Neural progenitor cell (in vitro differentiated cells): ENCODE data around the gene OBSL1. TPM values are rescaled to one million over a fixed set of nuclear protein-coding genes. Genes with fewer than 3 reads are reported as not detected.

Source experiments
- DNase-seq: peaks from one replicate; pipeline ENCODE4 v3.0.0-alpha.2; 2016; ENCODE audit warnings: low spot score
- H2AFZ ChIP-seq: fragments of 200-600 bp; sonication (generic); replicated peaks from 2 replicates; pipeline ENCODE4 v1.6.1; 2016; ENCODE audit warnings: antibody characterized with exemption
- H3F3A ChIP-seq: fragments of 200-600 bp; sonication (generic); 2 replicates; pipeline ENCODE4 v1.6.1; 2016; ENCODE audit warnings: antibody characterized with exemption, low read depth
- H3K27ac ChIP-seq: fragments of 200-600 bp; sonication (generic); 2 replicates; pipeline ENCODE4 v1.5.1; 2016; ENCODE audit warnings: mild to moderate bottlenecking
- H3K27me3 ChIP-seq: fragments of 200-600 bp; sonication (generic); 2 replicates; pipeline ENCODE4 v1.6.1; 2016; ENCODE audit warnings: mild to moderate bottlenecking, moderate library complexity
- H3K36me3 ChIP-seq: fragments of 200-600 bp; sonication (generic); 2 replicates; pipeline ENCODE4 v1.5.1; 2016
- H3K4me1 ChIP-seq: fragments of 200-600 bp; sonication (generic); 2 replicates; pipeline ENCODE4 v1.6.1; 2016; ENCODE audit warnings: mixed run types
- H3K4me2 ChIP-seq: fragments of 200-600 bp; sonication (generic); 2 replicates; pipeline ENCODE4 v1.6.1; 2016
- H3K4me3 ChIP-seq: fragments of 200-600 bp; sonication (generic); 2 replicates; pipeline ENCODE4 v1.5.1; 2016
- H3K79me2 ChIP-seq: fragments of 200-600 bp; sonication (generic); 2 replicates; pipeline ENCODE4 v1.6.1; 2016; ENCODE audit warnings: low read depth
- H3K9ac ChIP-seq: fragments of 200-600 bp; sonication (generic); 2 replicates; pipeline ENCODE4 v1.6.1; 2016
- H3K9me3 ChIP-seq: fragments of 200-600 bp; sonication (generic); 2 replicates; pipeline ENCODE4 v1.5.1; 2016; ENCODE audit warnings: low read depth
- H4K20me1 ChIP-seq: fragments of 200-600 bp; sonication (generic); 2 replicates; pipeline ENCODE4 v1.6.1; 2016; ENCODE audit warnings: low read depth
- H3K27ac Mint-ChIP-seq: 3 replicates; pipeline ENCODE4 v1.8.0; 2021; ENCODE audit warnings: mixed read lengths
- H3K27me3 Mint-ChIP-seq: 2 replicates; pipeline ENCODE4 v1.8.0; 2022; ENCODE audit warnings: low read depth, mild to moderate bottlenecking, inconsistent platforms, moderate library complexity, mixed read lengths; ENCODE audit not compliant: insufficient read depth
- H3K36me3 Mint-ChIP-seq: 3 replicates; pipeline ENCODE4 v1.8.0; 2021; ENCODE audit warnings: mixed read lengths
- H3K4me1 Mint-ChIP-seq: 3 replicates; pipeline ENCODE4 v1.8.0; 2021; ENCODE audit warnings: mixed read lengths
- H3K4me3 Mint-ChIP-seq: 3 replicates; pipeline ENCODE4 v1.8.0; 2021; ENCODE audit warnings: mild to moderate bottlenecking, moderate library complexity, mixed read lengths
- H3K9me3 Mint-ChIP-seq: 3 replicates; pipeline ENCODE4 v1.8.0; 2020; ENCODE audit warnings: mixed read lengths
- EZH2 ChIP-seq: fragments of 200-600 bp; sonication (generic); IDR thresholded peaks from 2 replicates; pipeline ENCODE4 v1.6.1; 2017; ENCODE audit warnings: antibody characterized with exemption, mild to moderate bottlenecking, moderate library complexity
- EZH2phosphoT487 ChIP-seq: fragments of 200-600 bp; sonication (generic); IDR thresholded peaks from 2 replicates; pipeline ENCODE4 v1.6.1; 2017; ENCODE audit warnings: antibody characterized with exemption
- total RNA-seq: library from RNA; depleted of rRNA; stranded (reverse); fragments of >200 nt; gene quantifications from 2 replicates; pipeline ENCODE4 v1.2.3, GENCODE V29; 2015; ENCODE audit warnings: low replicate concordance
- TF ChIP-seq, protein P1 (sequence below): fragments of 200-600 bp; sonication (generic); IDR thresholded peaks from 2 replicates; pipeline ENCODE4 v1.5.1; 2017; ENCODE audit warnings: antibody characterized with exemption, mild to moderate bottlenecking

OBSL1 gene
- total RNA-seq, 1 donor from 2014 or later = 31.0 TPM

DNA sequence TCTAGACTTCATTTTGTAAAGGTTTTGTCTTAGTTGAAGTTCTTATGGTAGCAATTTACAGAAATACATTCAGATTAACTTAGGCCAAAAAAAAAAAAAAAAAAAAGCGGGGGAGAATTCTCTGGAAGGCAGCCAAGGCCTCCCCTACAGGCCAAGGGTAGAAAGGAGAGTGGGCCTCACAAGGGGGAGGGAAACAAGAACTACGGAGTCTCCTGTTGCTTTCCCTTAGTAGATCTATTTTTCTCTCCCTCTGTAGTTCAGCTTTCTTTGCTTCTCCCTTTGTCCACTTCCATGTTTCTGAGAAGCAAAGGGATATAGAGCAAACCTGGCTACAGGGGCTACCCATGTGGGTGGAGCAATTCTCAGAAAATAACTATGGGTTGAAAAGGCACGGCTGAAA is 23.9 kb upstream of the OBSL1 start:
- H3K4me2 ChIP-seq = no peak overlapping the region
- Mint-ChIP-seq H3K9me3 (no peaks in the 10 kb centered on the region), H3K4me3 (peak overlapping the region; percentile 61), H3K4me1 (peaks cover 46% of the 10 kb centered on the region), H3K36me3 (no peaks in the 10 kb centered on the region), H3K27ac (peak overlapping the region; percentile 67), H3K27me3 (peaks cover 6% of the 10 kb centered on the region)
- H3K36me3 ChIP-seq = no peaks in the 10 kb centered on the region
- peaks cover 27% of the 10 kb centered on the region for H3F3A ChIP-seq
- no peak overlapping the region for H3K4me3 ChIP-seq
- H3K27me3 ChIP-seq = no peaks in the 10 kb centered on the region
- TF ChIP-seq EZH2 = no peak
- no peak for TF ChIP-seq EZH2phosphoT487
- TF ChIP-seq, protein P1, sequence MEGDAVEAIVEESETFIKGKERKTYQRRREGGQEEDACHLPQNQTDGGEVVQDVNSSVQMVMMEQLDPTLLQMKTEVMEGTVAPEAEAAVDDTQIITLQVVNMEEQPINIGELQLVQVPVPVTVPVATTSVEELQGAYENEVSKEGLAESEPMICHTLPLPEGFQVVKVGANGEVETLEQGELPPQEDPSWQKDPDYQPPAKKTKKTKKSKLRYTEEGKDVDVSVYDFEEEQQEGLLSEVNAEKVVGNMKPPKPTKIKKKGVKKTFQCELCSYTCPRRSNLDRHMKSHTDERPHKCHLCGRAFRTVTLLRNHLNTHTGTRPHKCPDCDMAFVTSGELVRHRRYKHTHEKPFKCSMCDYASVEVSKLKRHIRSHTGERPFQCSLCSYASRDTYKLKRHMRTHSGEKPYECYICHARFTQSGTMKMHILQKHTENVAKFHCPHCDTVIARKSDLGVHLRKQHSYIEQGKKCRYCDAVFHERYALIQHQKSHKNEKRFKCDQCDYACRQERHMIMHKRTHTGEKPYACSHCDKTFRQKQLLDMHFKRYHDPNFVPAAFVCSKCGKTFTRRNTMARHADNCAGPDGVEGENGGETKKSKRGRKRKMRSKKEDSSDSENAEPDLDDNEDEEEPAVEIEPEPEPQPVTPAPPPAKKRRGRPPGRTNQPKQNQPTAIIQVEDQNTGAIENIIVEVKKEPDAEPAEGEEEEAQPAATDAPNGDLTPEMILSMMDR = no peak
- no peaks in the 10 kb centered on the region for H4K20me1 ChIP-seq
- H3K9me3 ChIP-seq = no peaks in the 10 kb centered on the region
- no peak for DNase-seq
- H3K27ac ChIP-seq = no peak overlapping the region
- no peak overlapping the region for H3K9ac ChIP-seq
- no peak overlapping the region for H2AFZ ChIP-seq
- H3K4me1 ChIP-seq = peaks cover 6% of the 10 kb centered on the region
- H3K79me2 ChIP-seq = no peaks in the 10 kb centered on the region

- Histone ChIP-seq H3K4me1 (peaks cover 6% of the 10 kb centered on the region), H2AFZ (no peak overlapping the region), H3K9ac (no peak overlapping the region), H3K4me2 (no peak overlapping the region), H3K9me3 (no peaks in the 10 kb centered on the region), H4K20me1 (no peaks in the 10 kb centered on the region), H3K36me3 (no peaks in the 10 kb centered on the region), H3K27me3 (no peaks in the 10 kb centered on the region), H3K27ac (no peak overlapping the region), H3K4me3 (no peak overlapping the region), H3K79me2 (no peaks in the 10 kb centered on the region), H3F3A (peaks cover 17% of the 10 kb centered on the region)
- H3K27me3 Mint-ChIP-seq = peaks cover 8% of the 10 kb centered on the region
- peak overlapping the region; percentile 29 for H3K27ac Mint-ChIP-seq
- no peak overlapping the region for H3K4me3 Mint-ChIP-seq
- no peak for DNase-seq
- H3K4me1 Mint-ChIP-seq = peaks cover 40% of the 10 kb centered on the region
- no peaks in the 10 kb centered on the region for H3K9me3 Mint-ChIP-seq
- H3K36me3 Mint-ChIP-seq = no peaks in the 10 kb centered on the region
- TF ChIP-seq, protein P1 = no peak
- TF ChIP-seq EZH2phosphoT487 = no peak
- no peak for TF ChIP-seq EZH2
These were observed 21.8 kb upstream of the OBSL1 start for GRCh38 chr2:219593154-219593553.

DNA sequence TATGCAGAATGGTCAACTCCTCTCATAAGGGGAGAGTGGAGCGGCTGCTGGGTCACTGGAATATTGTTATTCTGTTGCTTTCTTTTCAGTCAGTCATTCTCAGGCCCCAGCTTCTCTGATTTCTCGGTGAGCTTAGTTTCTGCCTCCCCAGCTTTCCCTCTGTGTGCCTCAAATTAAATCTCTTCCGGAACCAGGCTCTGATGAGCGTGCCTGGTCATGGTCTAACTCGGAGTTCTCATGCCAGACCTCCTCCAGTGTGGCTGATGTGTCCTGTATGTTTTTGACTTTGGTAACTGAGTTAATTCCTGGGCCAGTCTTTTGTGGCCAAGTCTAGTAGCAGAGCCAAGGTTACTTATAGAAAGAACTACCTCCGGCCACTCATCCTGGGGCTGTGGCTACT is 21.4 kb upstream of the OBSL1 start:
- Histone ChIP-seq H4K20me1 (no peaks in the 10 kb centered on the region), H3F3A (peaks cover 17% of the 10 kb centered on the region), H3K4me3 (no peak overlapping the region), H3K36me3 (no peaks in the 10 kb centered on the region), H3K27ac (no peak overlapping the region), H3K79me2 (no peaks in the 10 kb centered on the region), H3K9ac (no peak overlapping the region), H3K27me3 (no peaks in the 10 kb centered on the region), H3K4me2 (no peak overlapping the region), H3K4me1 (peaks cover 6% of the 10 kb centered on the region), H2AFZ (no peak overlapping the region), H3K9me3 (no peaks in the 10 kb centered on the region)
- Mint-ChIP-seq H3K27ac (peak overlapping the region; percentile 29), H3K9me3 (no peaks in the 10 kb centered on the region), H3K27me3 (peaks cover 6% of the 10 kb centered on the region), H3K36me3 (no peaks in the 10 kb centered on the region), H3K4me1 (peaks cover 39% of the 10 kb centered on the region), H3K4me3 (peak overlapping the region; percentile 5)
- DNase-seq = no peak
- TF ChIP-seq EZH2 = no peak
- no peak for TF ChIP-seq EZH2phosphoT487
- TF ChIP-seq, protein P1 = no peak

GRCh38 chr2:219591091-219591490 is 19.8 kb upstream of the OBSL1 start:
- no peaks in the 10 kb centered on the region for H3K4me1 ChIP-seq
- H3K27me3 Mint-ChIP-seq = peaks cover 6% of the 10 kb centered on the region
- H3K27ac Mint-ChIP-seq = no peak overlapping the region
- peaks cover 32% of the 10 kb centered on the region for H3K4me1 Mint-ChIP-seq
- no peak overlapping the region for H3K4me2 ChIP-seq
- no peak overlapping the region for H3K9ac ChIP-seq
- no peaks in the 10 kb centered on the region for H3K9me3 Mint-ChIP-seq
- H3K79me2 ChIP-seq = no peaks in the 10 kb centered on the region
- no peaks in the 10 kb centered on the region for H3K36me3 ChIP-seq
- H4K20me1 ChIP-seq = no peaks in the 10 kb centered on the region
- H3K4me3 Mint-ChIP-seq = no peak overlapping the region
- H3K27me3 ChIP-seq = no peaks in the 10 kb centered on the region
- no peaks in the 10 kb centered on the region for H3K9me3 ChIP-seq
- H3K36me3 Mint-ChIP-seq = no peaks in the 10 kb centered on the region
- H2AFZ ChIP-seq = no peak overlapping the region
- H3F3A ChIP-seq = peaks cover 3% of the 10 kb centered on the region
- H3K4me3 ChIP-seq = no peak overlapping the region
- no peak overlapping the region for H3K27ac ChIP-seq
- TF ChIP-seq EZH2phosphoT487 (no peak), EZH2 (no peak)
- TF ChIP-seq, protein P1 = no peak
- DNase-seq = no peak
